HepG2 (cell line): ENCODE data around the gene ARL8B. TPM values are rescaled to one million over a fixed set of nuclear protein-coding genes. Genes with fewer than 3 reads are reported as not detected.

Experiments
- ATAC-seq: fragments of 200-7000 bp; cut with Tn5 transposase; 3 replicates; pipeline ENCODE4 v1.9.1; 2020; ENCODE audit warnings: mild to moderate bottlenecking, moderate library complexity
- BruUV-seq: library from RNA; stranded (reverse); fragments of 400-500 nt; replicated peaks from 2 replicates; lab custom pipeline; 2021; lab: Mats Ljungman, UMichigan
- CTCF ChIA-PET: fragments of 300-600 bp; formaldehyde crosslinking; extraction: SDS; loops from one replicate; lab custom pipeline; 2021; ENCODE audit warnings: low total read pairs, inconsistent platforms, low intra/inter-chr PET ratio; lab: Yijun Ruan, JAX
- POLR2A ChIA-PET: fragments of 350-600 bp; sonication (Branson Sonifier 250); formaldehyde crosslinking; loops from one replicate; lab custom pipeline; 2020; ENCODE audit warnings: antibody characterized with exemption, inconsistent platforms; lab: Yijun Ruan, JAX
- DNase-seq: peaks from one replicate; pipeline ENCODE4 v3.0.0-alpha.2; 2015; ENCODE audit warnings: low spot score
- FAIRE-seq: peaks from 3 replicates; lab custom pipeline; 2011; peaks lifted over from hg19 to GRCh38; lab: Jason Lieb, UNC
- H2AFZ ChIP-seq: one replicate; pipeline ENCODE4 v1.6.1; 2011; ENCODE audit warnings: low read length, inconsistent platforms
- H3K27ac ChIP-seq: fragments of 300-600 bp; 3 replicates; pipeline ENCODE4 v1.8.0; 2011; ENCODE audit warnings: mixed run types, mild to moderate bottlenecking, mixed read lengths, low read length, inconsistent platforms; ENCODE audit not compliant: insufficient read depth; ENCODE audit errors: extremely low read length
- H3K27me3 ChIP-seq, 2 experiments: fragments of 200-600 bp in 1 of 2; 2 replicates in 1 of 2; 3 replicates in 1 of 2; pipeline versions ENCODE4 v1.6.0 to v1.8.0; 2011; ENCODE audit warnings: low read length in 2 of 2, mild to moderate bottlenecking in 2 of 2, moderate library complexity in 2 of 2, inconsistent platforms in 1 of 2; ENCODE audit not compliant: insufficient read depth in 2 of 2, control insufficient read depth in 1 of 2
- H3K36me3 ChIP-seq, 2 experiments: fragments of 200-600 bp in 1 of 2; replicated peaks in 1 of 2; 2 replicates in 1 of 2; 3 replicates in 1 of 2; pipeline versions ENCODE4 v1.5.1 to v1.8.0; 2011; ENCODE audit warnings: low read length in 2 of 2, inconsistent platforms in 1 of 2; ENCODE audit not compliant: insufficient read depth in 2 of 2, control insufficient read depth in 1 of 2
- H3K4me1 ChIP-seq: 2 replicates; pipeline ENCODE4 v1.5.1; 2012; ENCODE audit warnings: low read length, inconsistent platforms; ENCODE audit not compliant: insufficient read depth
- H3K4me2 ChIP-seq: 2 replicates; pipeline ENCODE4 v1.6.0; 2011; ENCODE audit warnings: low read depth, low read length, inconsistent platforms
- H3K4me3 ChIP-seq, 3 experiments: fragments of 200-600 bp in 1 of 3; sonication (generic), shearing (Covaris generic) in 1 of 3; replicated peaks in 1 of 3; 2 replicates each; pipeline ENCODE4 v1.5.1; 2011 to 2016; ENCODE audit warnings: low read length in 3 of 3, inconsistent platforms in 2 of 3, low read depth in 2 of 3, mild to moderate bottlenecking in 2 of 3, control low read depth in 1 of 3, mixed read lengths in 1 of 3; ENCODE audit not compliant: insufficient read depth in 1 of 3
- H3K79me2 ChIP-seq: one replicate; pipeline ENCODE4 v1.6.1; 2011; ENCODE audit warnings: low read length, inconsistent platforms; ENCODE audit not compliant: insufficient read depth
- H3K9ac ChIP-seq: 2 replicates; pipeline ENCODE4 v1.6.0; 2011; ENCODE audit warnings: mild to moderate bottlenecking, low read depth, low read length, inconsistent platforms; ENCODE audit not compliant: insufficient read depth
- H3K9me3 ChIP-seq: 2 replicates; pipeline ENCODE4 v1.5.1; 2012; ENCODE audit warnings: mild to moderate bottlenecking, low read length
- H4K20me1 ChIP-seq: 2 replicates; pipeline ENCODE4 v1.6.0; 2011; ENCODE audit warnings: inconsistent platforms, mild to moderate bottlenecking, low read length, moderate library complexity; ENCODE audit not compliant: insufficient read depth
- ATAD3A ChIP-seq: sonication (generic); formaldehyde crosslinking; IDR thresholded peaks from 2 replicates; pipeline ENCODE4 v1.4.0; 2020; ENCODE audit warnings: missing genetic modification reagents
- ATF4 ChIP-seq, 2 experiments: fragments of 450-650 bp in 1 of 2; sonication (generic) in 1 of 2; formaldehyde crosslinking; IDR thresholded peaks; 2 replicates each; pipeline versions ENCODE4 v1.5.0 to v1.8.0; 2020 to 2022; ENCODE audit warnings: mild to moderate bottlenecking in 1 of 2, missing genetic modification reagents in 1 of 2
- BRD4 ChIP-seq: sonication (generic); formaldehyde crosslinking; IDR thresholded peaks from 2 replicates; pipeline ENCODE4 v1.4.0; 2020; ENCODE audit warnings: missing genetic modification reagents
- GZF1 ChIP-seq: sonication (generic); formaldehyde crosslinking; IDR thresholded peaks from 2 replicates; pipeline ENCODE4 v1.5.1; 2020; ENCODE audit warnings: mild to moderate bottlenecking, missing genetic modification reagents
- HMGXB3 ChIP-seq: sonication (generic); formaldehyde crosslinking; IDR thresholded peaks from 2 replicates; pipeline ENCODE4 v1.4.0; 2020; ENCODE audit warnings: missing genetic modification reagents, borderline replicate concordance
- HNRNPLL ChIP-seq: fragments of 200-400 bp; formaldehyde crosslinking; IDR thresholded peaks from 2 replicates; pipeline ENCODE4 v1.6.1; 2017; ENCODE audit warnings: mild to moderate bottlenecking, low read depth, low read length; ENCODE audit not compliant: poor library complexity, severe bottlenecking
- ONECUT2 ChIP-seq: sonication (generic); formaldehyde crosslinking; IDR thresholded peaks from 2 replicates; pipeline ENCODE4 v1.4.0; 2020; ENCODE audit warnings: missing genetic modification reagents
- SAP130 ChIP-seq: IDR thresholded peaks from 2 replicates; pipeline ENCODE4 v1.6.1; 2016; ENCODE audit warnings: low read depth
- STAG1 ChIP-seq: sonication (generic); formaldehyde crosslinking; IDR thresholded peaks from 2 replicates; pipeline ENCODE4 v1.4.0; 2020; ENCODE audit warnings: missing genetic modification reagents
- YY1 ChIP-seq: IDR thresholded peaks from 2 replicates; pipeline ENCODE4 v1.6.1; 2011; ENCODE audit warnings: low read length, low read depth, moderate library complexity, mild to moderate bottlenecking; ENCODE audit not compliant: insufficient read depth, insufficient replicate concordance
- ZBTB33 ChIP-seq: sonication (generic); formaldehyde crosslinking; IDR thresholded peaks from 2 replicates; pipeline ENCODE4 v1.4.0; 2020; ENCODE audit warnings: missing genetic modification reagents
- ZBTB38 ChIP-seq: sonication (generic); formaldehyde crosslinking; IDR thresholded peaks from 2 replicates; pipeline ENCODE4 v1.5.1; 2020; ENCODE audit warnings: mild to moderate bottlenecking, missing genetic modification reagents
- ZFP91 ChIP-seq: sonication (generic); formaldehyde crosslinking; IDR thresholded peaks from 2 replicates; pipeline ENCODE4 v1.9.0; 2022; ENCODE audit warnings: missing genetic modification reagents, mild to moderate bottlenecking, borderline replicate concordance
- ZNF543 ChIP-seq: sonication (generic); formaldehyde crosslinking; IDR thresholded peaks from 2 replicates; pipeline ENCODE4 v1.4.0; 2020; ENCODE audit warnings: mild to moderate bottlenecking, missing genetic modification reagents
- ZSCAN20 ChIP-seq: sonication (generic); formaldehyde crosslinking; IDR thresholded peaks from 2 replicates; pipeline ENCODE4 v1.4.0; 2020; ENCODE audit warnings: missing genetic modification reagents, mild to moderate bottlenecking, borderline replicate concordance
- WGBS: methylation state at CpG from one replicate; pipeline ENCODE4 v1.1.6; 2017; ENCODE audit warnings: low lambda C conversion rate; 5-methylcytosine and 5-hydroxymethylcytosine counted together
- in situ Hi-C: cut with HindIII; loops from 2 replicates; pipeline ENCODE4 v1.10.0; 2017; ENCODE audit warnings: low pct_unique_long_range_greater_than_20kb; ENCODE audit not compliant: extremely low pct_ligation_motif_present
- intact Hi-C: fragments of 100-400 bp; cut with micrococcal nuclease; formaldehyde crosslinking; loops from one replicate; pipeline ENCODE4 v1.10.0; 2022; ENCODE audit not compliant: unreplicated experiment
- polyA plus RNA-seq, 8 experiments: library from polyadenylated mRNA; depleted of rRNA in 3 of 8; stranded (reverse) in 7 of 8; unstranded in 1 of 8; fragments of >200 nt; fragmentation: Illumina TruSeq in 4 of 8; extraction: Trizol in 4 of 8; gene quantifications; 2 replicates each; pipeline versions ENCODE4 v1.2.1 to v1.2.3, GENCODE V29; 2011 to 2016; ENCODE audit warnings: low read depth in 4 of 8, missing spikeins in 1 of 8, mixed read lengths in 1 of 8; ENCODE audit not compliant: insufficient read depth in 1 of 8
- total RNA-seq, 5 experiments: library from RNA; depleted of rRNA; stranded (reverse); fragments of >200 nt; fragmentation: Illumina TruSeq; extraction: Trizol; gene quantifications; 2 replicates each; pipeline ENCODE4 v1.2.3, GENCODE V29; 2016; ENCODE audit warnings: low read depth in 1 of 5

Gene ARL8B
- total and polyA plus RNA-seq, 2 of the 13 experiments (the other 11 are each of a cell fraction or from before 2014, with no cell fraction given): 23.5 to 30.4 TPM

GRCh38 chr3:5136211-5136918 is 14.3 kb downstream of the ARL8B start:
- Histone ChIP-seq H4K20me1 (peaks cover 11% of the 10 kb centered on the region; the same call in 1 of the 2 replicates), H3K4me3 (no peak overlapping the region), H3K36me3 (0 out of 5 replicates have a peak, but pooled peaks cover 0 to 7% of the 10 kb centered on the region in 2 experiments), H3K4me2 (0 out of 2 replicates have a peak overlapping the region, but pooled peaks have one; percentile 26), H3K27me3 (no peaks in the 10 kb centered on the region), H3K4me1 (peaks cover 67% of the 10 kb centered on the region), H2AFZ (no peak overlapping the region), H3K27ac (peak overlapping the region; percentile 81), H3K9me3 (no peaks in the 10 kb centered on the region), H3K9ac (no peak overlapping the region), H3K79me2 (peaks cover 86% of the 10 kb centered on the region)
- 52% methylated on average over 6 of the region's 6 CpGs for WGBS
- FAIRE-seq (peak; percentile 65), ATAC-seq (peak; percentile 67), DNase-seq (peak; percentile 49)
- no TSS peak for BruUV-seq
- POLR2A ChIA-PET: no interaction called here
- CTCF ChIA-PET: no interaction called here
- intact Hi-C loops (no loop called here), in situ Hi-C loops (no loop called here)
- TF ChIP-seq ATF4 (CRISPR knock-in tag; IDR thresholded peaks at IDR 0.05): no peak
- TF ChIP-seq ZBTB33 (CRISPR knock-in tag): peak; percentile 90; the same call in 1 of the 2 replicates
- TF ChIP-seq SAP130 (CRISPR knock-in tag): peak; percentile 16; the same call in 1 of the 2 replicates
- no peak for TF ChIP-seq GZF1 (CRISPR knock-in tag)
- no peak for TF ChIP-seq ATAD3A (CRISPR knock-in tag)
- TF ChIP-seq ZSCAN20 (CRISPR knock-in tag): no peak
- no peak for TF ChIP-seq HMGXB3 (CRISPR knock-in tag)
- TF ChIP-seq ZNF543: no peak
- TF ChIP-seq STAG1 (CRISPR knock-in tag): peak; percentile 57
- TF ChIP-seq YY1: no peak
- peak; percentile 52; the same call in 1 of the 2 replicates for TF ChIP-seq ONECUT2 (CRISPR knock-in tag)
- TF ChIP-seq BRD4: no peak
- no peak for TF ChIP-seq ZFP91 (CRISPR knock-in tag)
- no peak for TF ChIP-seq HNRNPLL
- TF ChIP-seq ZBTB38 (CRISPR knock-in tag): no peak
